Right atrium auricular region (tissue), 2 donors: ENCODE data around the gene MAPK14. TPM values are rescaled to one million over a fixed set of nuclear protein-coding genes. Genes with fewer than 3 reads are reported as not detected.

Source experiments
- DNase-seq: peaks from one replicate; pipeline ENCODE4 v3.0.0-alpha.2; 2019; ENCODE audit warnings: low spot score
- H3K27ac ChIP-seq, 2 donors: fragments of 200-600 bp; sonication (generic); 1 replicate in 1 of 2; 2 replicates in 1 of 2; pipeline ENCODE4 v1.5.1; 2016 to 2019
- H3K27me3 ChIP-seq, 2 donors: fragments of 200-600 bp; sonication (generic); one replicate each; pipeline versions ENCODE4 v1.5.1 to v1.6.0; 2017 to 2019
- H3K36me3 ChIP-seq: fragments of 200-600 bp; sonication (generic); one replicate; pipeline ENCODE4 v1.5.1; 2016
- H3K4me1 ChIP-seq, 2 donors: fragments of 200-600 bp; sonication (generic); one replicate each; pipeline versions ENCODE4 v1.5.1 to v1.6.0; 2017 to 2019
- H3K4me3 ChIP-seq, 2 donors: fragments of 200-600 bp; sonication (generic); 1 replicate in 1 of 2; 2 replicates in 1 of 2; pipeline ENCODE4 v1.5.1; 2017 to 2019; ENCODE audit warnings: mild to moderate bottlenecking in 1 of 2, moderate library complexity in 1 of 2
- H3K9me3 ChIP-seq, 2 donors: fragments of 200-600 bp; sonication (generic); one replicate each; pipeline ENCODE4 v1.5.1; 2019
- CTCF ChIP-seq, 2 donors: fragments of 200-600 bp; sonication (generic); IDR thresholded peaks; one replicate each; pipeline ENCODE4 v1.5.1; 2019; ENCODE audit warnings: antibody characterized with exemption in 2 of 2
- total RNA-seq, 2 donors: library from RNA; depleted of rRNA; stranded (reverse); fragments of >200 nt; gene quantifications; one replicate each; pipeline ENCODE4 v1.1.0, GENCODE V29; 2016

MAPK14 gene
- total RNA-seq, 2 donors from 2014 or later: 39.1 to 46.7 TPM

GRCh38 chr6:36098920-36099647 is 71.5 kb downstream of the MAPK14 start:
- Histone ChIP-seq H3K9me3 (no peaks in the 10 kb centered on the region), H3K36me3 (peaks cover 21% of the 10 kb centered on the region), H3K4me1 (peaks cover 0 to 29% of the 10 kb centered on the region in 2 donors), H3K27ac (peak overlapping the region; percentile 9 to 10), H3K27me3 (no peaks in the 10 kb centered on the region), H3K4me3 (no peak overlapping the region)
- no peak for TF ChIP-seq CTCF (IDR thresholded peaks at IDR 0.05)
- no peak for DNase-seq

GRCh38 chr6:36099869-36100483 is 72.4 kb downstream of the MAPK14 start:
- peaks cover 0 to 24% of the 10 kb centered on the region in 2 donors for H3K4me1 ChIP-seq
- H3K9me3 ChIP-seq: no peaks in the 10 kb centered on the region
- H3K4me3 ChIP-seq: no peak overlapping the region
- TF ChIP-seq CTCF (IDR thresholded peaks at IDR 0.05): no peak
- H3K27me3 ChIP-seq: no peaks in the 10 kb centered on the region
- peaks cover 27% of the 10 kb centered on the region for H3K36me3 ChIP-seq
- H3K27ac ChIP-seq: peak overlapping the region in 1 of 2 donors; percentile 10
- DNase-seq: no peak

GRCh38 chr6:36101691-36102090 is 74.1 kb downstream of the MAPK14 start:
- H3K36me3 ChIP-seq: peaks cover 34% of the 10 kb centered on the region
- no peak for TF ChIP-seq CTCF (IDR thresholded peaks at IDR 0.05)
- no peak for DNase-seq
- H3K9me3 ChIP-seq: no peaks in the 10 kb centered on the region
- peaks cover 0 to 18% of the 10 kb centered on the region in 2 donors for H3K4me1 ChIP-seq
- H3K27ac ChIP-seq: no peak overlapping the region
- H3K4me3 ChIP-seq: no peak overlapping the region
- H3K27me3 ChIP-seq: no peaks in the 10 kb centered on the region

GRCh38 chr6:36102853-36103252 is 75.2 kb downstream of the MAPK14 start:
- no peak for DNase-seq
- no peak overlapping the region for H3K4me3 ChIP-seq
- H3K27ac ChIP-seq: no peak overlapping the region
- no peak for TF ChIP-seq CTCF (IDR thresholded peaks at IDR 0.05)
- no peaks in the 10 kb centered on the region for H3K27me3 ChIP-seq
- peaks cover 0 to 18% of the 10 kb centered on the region in 2 donors for H3K4me1 ChIP-seq
- peaks cover 41% of the 10 kb centered on the region for H3K36me3 ChIP-seq
- H3K9me3 ChIP-seq: no peaks in the 10 kb centered on the region

- Histone ChIP-seq H3K4me1 (peaks cover 0 to 3% of the 10 kb centered on the region in 2 donors), H3K27ac (no peak overlapping the region), H3K9me3 (no peaks in the 10 kb centered on the region), H3K27me3 (no peaks in the 10 kb centered on the region), H3K36me3 (peaks cover 59% of the 10 kb centered on the region), H3K4me3 (no peak overlapping the region)
- no peak for DNase-seq
- TF ChIP-seq CTCF (IDR thresholded peaks at IDR 0.05): no peak
Measured at GRCh38 chr6:36104836-36105235, 77.2 kb downstream of the MAPK14 start.
